ENCODE data around the gene PCSK5. TPM values are rescaled to one million over a fixed set of nuclear protein-coding genes. Genes with fewer than 3 reads are reported as not detected.
A peak's percentile ranks its signal among the peaks of the same experiment; 100 is the strongest.
"Not testable (repeated sequence)": the region's sequence is repeated elsewhere in the genome, so short reads cannot be mapped to it uniquely, and the experiment has no call there.

The PCSK5 gene
- total RNA-seq, 1 donor from 2014 or later: 30.7 TPM

- Mint-ChIP-seq H3K4me3 (peak overlapping the region; percentile 96), H3K36me3 (peaks cover 2% of the 10 kb centered on the region), H3K27ac (no peak overlapping the region), H3K9me3 (no peaks in the 10 kb centered on the region), H3K27me3 (peaks cover 19% of the 10 kb centered on the region), H3K4me1 (ENCODE audit: unreplicated experiment) (peaks cover 42% of the 10 kb centered on the region)
- DNase-seq (ENCODE audit: extremely low spot score, unreplicated experiment): no peak
- no peak for TF ChIP-seq CTCF (conservative IDR thresholded peaks at IDR 0.05)
Measured at GRCh38 chr9:75893106-75893505, 2.6 kb downstream of the PCSK5 start.

GRCh38 chr9:75894566-75894965 is 4.1 kb downstream of the PCSK5 start:
- no peak for DNase-seq (ENCODE audit: extremely low spot score, unreplicated experiment)
- H3K9me3 Mint-ChIP-seq: no peaks in the 10 kb centered on the region
- peaks cover 39% of the 10 kb centered on the region for H3K4me1 Mint-ChIP-seq (ENCODE audit: unreplicated experiment)
- H3K4me3 Mint-ChIP-seq: peak overlapping the region; percentile 96
- no peak for TF ChIP-seq CTCF (conservative IDR thresholded peaks at IDR 0.05)
- H3K27ac Mint-ChIP-seq: no peak overlapping the region
- peaks cover 8% of the 10 kb centered on the region for H3K36me3 Mint-ChIP-seq
- H3K27me3 Mint-ChIP-seq: peaks cover 20% of the 10 kb centered on the region

- TF ChIP-seq CTCF (conservative IDR thresholded peaks at IDR 0.05): no peak
- Mint-ChIP-seq H3K36me3 (peaks cover 10% of the 10 kb centered on the region), H3K4me1 (ENCODE audit: unreplicated experiment) (peaks cover 39% of the 10 kb centered on the region), H3K27ac (no peak overlapping the region), H3K27me3 (peaks cover 22% of the 10 kb centered on the region), H3K9me3 (no peaks in the 10 kb centered on the region), H3K4me3 (peak overlapping the region; percentile 96)
- no peak for DNase-seq (ENCODE audit: extremely low spot score, unreplicated experiment)
Measured at GRCh38 chr9:75895112-75895511, 4.6 kb downstream of the PCSK5 start.

- Mint-ChIP-seq H3K27me3 (peaks cover 22% of the 10 kb centered on the region), H3K4me3 (peak overlapping the region; percentile 10), H3K36me3 (peaks cover 17% of the 10 kb centered on the region), H3K27ac (no peak overlapping the region), H3K9me3 (no peaks in the 10 kb centered on the region), H3K4me1 (ENCODE audit: unreplicated experiment) (peaks cover 39% of the 10 kb centered on the region)
- no peak for TF ChIP-seq CTCF (conservative IDR thresholded peaks at IDR 0.05)
- DNase-seq (ENCODE audit: extremely low spot score, unreplicated experiment): no peak
Measured at GRCh38 chr9:75896193-75896592, 5.7 kb downstream of the PCSK5 start.

GRCh38 chr9:75900893-75901524 is 10.5 kb downstream of the PCSK5 start:
- H3K27ac Mint-ChIP-seq; H3K27me3 Mint-ChIP-seq; DNase-seq (ENCODE audit: extremely low spot score, unreplicated experiment); H3K4me3 Mint-ChIP-seq; H3K9me3 Mint-ChIP-seq: not testable (repeated sequence)
- Mint-ChIP-seq H3K4me1 (ENCODE audit: unreplicated experiment) (peaks cover 13% of the 10 kb centered on the region), H3K36me3 (peaks cover 24% of the 10 kb centered on the region)

- Mint-ChIP-seq H3K4me1 (ENCODE audit: unreplicated experiment) (peaks cover 3% of the 10 kb centered on the region), H3K36me3 (peaks cover 27% of the 10 kb centered on the region), H3K9me3 (peaks cover 4% of the 10 kb centered on the region), H3K4me3 (no peak overlapping the region), H3K27me3 (peaks cover 5% of the 10 kb centered on the region), H3K27ac (no peak overlapping the region)
- no peak for TF ChIP-seq CTCF (conservative IDR thresholded peaks at IDR 0.05)
- no peak for DNase-seq (ENCODE audit: extremely low spot score, unreplicated experiment)
Measured at GRCh38 chr9:75903785-75904360, 13.4 kb downstream of the PCSK5 start.
